ENCODE data around the gene FAM200A.

FAM200A gene

GRCh38 chr7:99499371-99499720, 52.6 kb downstream of the FAM200A start:
- no peak for DNase-seq
- H2BK15ac ChIP-seq (replicated peaks; ENCODE audit: low read depth): no peak overlapping the region
- H2BK120ac ChIP-seq (ENCODE audit: low read depth, low read length): no peak overlapping the region
- H2BK5ac ChIP-seq (ENCODE audit: low read length): no peak overlapping the region
- no peak overlapping the region for H3K27ac ChIP-seq (ENCODE audit: low read depth, low read length)
- peak overlapping the region; percentile 95 for H3K56ac ChIP-seq (ENCODE audit: low read length)
- H3K79me1 ChIP-seq (ENCODE audit: low read length): peaks cover 12% of the 10 kb centered on the region
- peak overlapping the region; percentile 51 for H2AK5ac ChIP-seq (ENCODE audit: low read length)
- H3K4me2 ChIP-seq (ENCODE audit: low read length): peak overlapping the region; percentile 98
- H3K4me1 ChIP-seq (ENCODE audit: control insufficient read depth, low read depth, low read length): peaks cover 6% of the 10 kb centered on the region
- no CpG with 5 or more reads among the region's 14 CpGs for WGBS (ENCODE audit: extremely low coverage, insufficient coverage, low lambda C conversion rate)
- H3K4ac ChIP-seq (ENCODE audit: low read depth, low read length): no peak overlapping the region
- H4K8ac ChIP-seq (ENCODE audit: low read depth, low read length): no peak overlapping the region
- no peaks in the 10 kb centered on the region for H3K36me3 ChIP-seq (ENCODE audit: control insufficient read depth, insufficient read depth, low read length)
- H3K27me3 ChIP-seq (ENCODE audit: insufficient read depth, low read length, poor library complexity): no peaks in the 10 kb centered on the region
- H3K18ac ChIP-seq (ENCODE audit: low read length): no peak overlapping the region
- peak overlapping the region; percentile 89 for H3K9ac ChIP-seq (ENCODE audit: low read length)
- H3K4me3 ChIP-seq (ENCODE audit: low read length): peak overlapping the region; percentile 98
- H4K5ac ChIP-seq (ENCODE audit: low read length): no peak overlapping the region
- no peak overlapping the region for H3K23ac ChIP-seq (ENCODE audit: low read length)
- peaks cover 32% of the 10 kb centered on the region for H3K79me2 ChIP-seq (ENCODE audit: control insufficient read depth, insufficient read depth, low read length)

DNA sequence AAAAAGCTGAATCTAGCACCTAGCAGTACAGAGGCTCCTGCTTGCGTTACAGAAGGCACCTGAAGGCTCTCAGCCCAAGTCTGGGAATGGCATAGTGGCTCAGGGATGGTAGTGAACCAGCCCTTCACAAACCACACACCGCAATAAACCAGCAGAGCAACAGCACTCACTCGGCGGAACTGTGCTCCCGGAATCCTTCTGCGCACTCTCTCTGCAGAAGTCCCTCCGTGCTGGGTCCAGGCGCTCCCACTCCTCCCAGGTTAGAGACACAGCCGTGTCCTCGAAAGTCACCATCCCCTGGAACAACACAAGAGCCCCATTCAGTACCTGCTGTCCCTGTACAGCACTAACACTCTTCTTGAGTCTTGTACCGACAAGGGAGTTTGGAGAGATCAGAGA, 53.4 kb downstream of the FAM200A start:
- Histone ChIP-seq H3K4me1 (ENCODE audit: control insufficient read depth, low read depth, low read length) (peaks cover 6% of the 10 kb centered on the region), H3K4me2 (ENCODE audit: low read length) (peak overlapping the region; percentile 74), H3K4me3 (ENCODE audit: low read length) (peak overlapping the region; percentile 32), H4K8ac (ENCODE audit: low read depth, low read length) (no peak overlapping the region), H3K79me1 (ENCODE audit: low read length) (peaks cover 12% of the 10 kb centered on the region), H3K18ac (ENCODE audit: low read length) (no peak overlapping the region), H3K79me2 (ENCODE audit: control insufficient read depth, insufficient read depth, low read length) (peaks cover 32% of the 10 kb centered on the region), H4K5ac (ENCODE audit: low read length) (no peak overlapping the region), H3K27me3 (ENCODE audit: insufficient read depth, low read length, poor library complexity) (no peaks in the 10 kb centered on the region), H2BK120ac (ENCODE audit: low read depth, low read length) (no peak overlapping the region), H3K36me3 (ENCODE audit: control insufficient read depth, insufficient read depth, low read length) (peaks cover 6% of the 10 kb centered on the region), H3K23ac (ENCODE audit: low read length) (no peak overlapping the region), H2AK5ac (ENCODE audit: low read length) (no peak overlapping the region), H2BK5ac (ENCODE audit: low read length) (no peak overlapping the region), H3K9ac (ENCODE audit: low read length) (peak overlapping the region; percentile 60), H3K4ac (ENCODE audit: low read depth, low read length) (no peak overlapping the region), H3K27ac (ENCODE audit: low read depth, low read length) (no peak overlapping the region), H2BK15ac (replicated peaks; ENCODE audit: low read depth) (no peak overlapping the region), H3K56ac (ENCODE audit: low read length) (peak overlapping the region; percentile 60)
- no peak for DNase-seq
- no CpG with 5 or more reads among the region's 11 CpGs for WGBS (ENCODE audit: extremely low coverage, insufficient coverage, low lambda C conversion rate)

GRCh38 chr7:99497766-99498545, 54.0 kb downstream of the FAM200A start:
- Histone ChIP-seq H3K18ac (ENCODE audit: low read length) (no peak overlapping the region), H2BK120ac (ENCODE audit: low read depth, low read length) (no peak overlapping the region), H2BK15ac (replicated peaks; ENCODE audit: low read depth) (no peak overlapping the region), H3K4ac (ENCODE audit: low read depth, low read length) (no peak overlapping the region), H3K36me3 (ENCODE audit: control insufficient read depth, insufficient read depth, low read length) (peaks cover 8% of the 10 kb centered on the region), H3K79me2 (ENCODE audit: control insufficient read depth, insufficient read depth, low read length) (peaks cover 32% of the 10 kb centered on the region), H4K8ac (ENCODE audit: low read depth, low read length) (no peak overlapping the region), H3K56ac (ENCODE audit: low read length) (no peak overlapping the region), H2BK5ac (ENCODE audit: low read length) (no peak overlapping the region), H3K4me2 (ENCODE audit: low read length) (peak overlapping the region; percentile 29), H3K27me3 (ENCODE audit: insufficient read depth, low read length, poor library complexity) (no peaks in the 10 kb centered on the region), H3K27ac (ENCODE audit: low read depth, low read length) (no peak overlapping the region), H3K4me3 (ENCODE audit: low read length) (no peak overlapping the region), H3K79me1 (ENCODE audit: low read length) (peaks cover 12% of the 10 kb centered on the region), H3K23ac (ENCODE audit: low read length) (no peak overlapping the region), H3K4me1 (ENCODE audit: control insufficient read depth, low read depth, low read length) (peaks cover 6% of the 10 kb centered on the region), H2AK5ac (ENCODE audit: low read length) (no peak overlapping the region), H4K5ac (ENCODE audit: low read length) (no peak overlapping the region), H3K9ac (ENCODE audit: low read length) (peak overlapping the region; percentile 60)
- WGBS (ENCODE audit: extremely low coverage, insufficient coverage, low lambda C conversion rate): no CpG with 5 or more reads among the region's 6 CpGs
- no peak for DNase-seq
